Measurements from ENCODE around the gene CSRP1. TPM values are rescaled to one million over a fixed set of nuclear protein-coding genes. Genes with fewer than 3 reads are reported as not detected.

CSRP1 gene
- total and polyA plus RNA-seq, 9 of the 15 experiments (the other 6 are each of a cell fraction or from before 2014, with no cell fraction given), result 6.8 to 39.4 (median 23.7) TPM

DNA sequence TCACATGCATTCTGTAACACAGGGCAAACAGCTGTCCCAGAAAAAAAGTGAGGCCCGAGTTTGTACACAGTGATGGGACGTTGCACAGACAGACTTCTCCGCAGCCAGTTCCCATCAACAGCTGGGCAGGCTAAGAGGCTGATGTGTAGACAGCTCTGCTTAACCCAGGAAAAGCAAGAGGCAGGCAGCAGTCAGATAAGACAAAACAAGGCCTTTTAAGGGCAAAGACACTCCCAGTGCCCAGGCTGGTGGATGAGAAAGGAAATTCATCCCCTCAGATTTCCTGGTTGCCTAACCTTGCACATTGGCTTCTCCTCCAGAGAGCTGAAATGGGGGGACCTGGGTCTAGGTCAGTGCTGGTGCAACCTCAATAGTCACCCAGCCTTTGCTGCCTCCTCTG, 20.7 kb downstream of the CSRP1 start (continued):
- TF ChIP-seq, protein P1, sequence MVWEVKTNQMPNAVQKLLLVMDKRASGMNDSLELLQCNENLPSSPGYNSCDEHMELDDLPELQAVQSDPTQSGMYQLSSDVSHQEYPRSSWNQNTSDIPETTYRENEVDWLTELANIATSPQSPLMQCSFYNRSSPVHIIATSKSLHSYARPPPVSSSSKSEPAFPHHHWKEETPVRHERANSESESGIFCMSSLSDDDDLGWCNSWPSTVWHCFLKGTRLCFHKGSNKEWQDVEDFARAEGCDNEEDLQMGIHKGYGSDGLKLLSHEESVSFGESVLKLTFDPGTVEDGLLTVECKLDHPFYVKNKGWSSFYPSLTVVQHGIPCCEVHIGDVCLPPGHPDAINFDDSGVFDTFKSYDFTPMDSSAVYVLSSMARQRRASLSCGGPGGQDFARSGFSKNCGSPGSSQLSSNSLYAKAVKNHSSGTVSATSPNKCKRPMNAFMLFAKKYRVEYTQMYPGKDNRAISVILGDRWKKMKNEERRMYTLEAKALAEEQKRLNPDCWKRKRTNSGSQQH (CRISPR knock-in tag; IDR thresholded peaks at IDR 0.05), result no peak
- no peak for TF ChIP-seq KLF6 (CRISPR knock-in tag; IDR thresholded peaks at IDR 0.05; ENCODE audit: borderline replicate concordance)
- peak; percentile 85 for TF ChIP-seq SMAD4 (CRISPR knock-in tag; conservative IDR thresholded peaks at IDR 0.05)
- TF ChIP-seq RCOR1 (IDR thresholded peaks at IDR 0.05; ENCODE audit: borderline replicate concordance in 1 of 2, low read depth in 2 of 2, low read length in 2 of 2), result peak in 1 of 2 experiments; percentile 39; a peak in 1 of 4 replicates
- TF ChIP-seq GABPA (tag; conservative IDR thresholded peaks at IDR 0.05; ENCODE audit: low read depth), result 0 out of 2 replicates have a peak, but pooled peaks have one; percentile 28
- TF ChIP-seq ZNF444 (CRISPR knock-in tag; IDR thresholded peaks at IDR 0.05), result no peak
- TF ChIP-seq XRCC3 (IDR thresholded peaks at IDR 0.05), result no peak
- TF ChIP-seq DDX20 (tag; IDR thresholded peaks at IDR 0.05; ENCODE audit: low read depth), result no peak
- TF ChIP-seq ELF4 (CRISPR knock-in tag; IDR thresholded peaks at IDR 0.05), result no peak
- TF ChIP-seq NFRKB (IDR thresholded peaks at IDR 0.05; ENCODE audit: low read depth), result no peak
- TF ChIP-seq SREBF2 (CRISPR knock-in tag; IDR thresholded peaks at IDR 0.05), result no peak
- TF ChIP-seq, protein P2, sequence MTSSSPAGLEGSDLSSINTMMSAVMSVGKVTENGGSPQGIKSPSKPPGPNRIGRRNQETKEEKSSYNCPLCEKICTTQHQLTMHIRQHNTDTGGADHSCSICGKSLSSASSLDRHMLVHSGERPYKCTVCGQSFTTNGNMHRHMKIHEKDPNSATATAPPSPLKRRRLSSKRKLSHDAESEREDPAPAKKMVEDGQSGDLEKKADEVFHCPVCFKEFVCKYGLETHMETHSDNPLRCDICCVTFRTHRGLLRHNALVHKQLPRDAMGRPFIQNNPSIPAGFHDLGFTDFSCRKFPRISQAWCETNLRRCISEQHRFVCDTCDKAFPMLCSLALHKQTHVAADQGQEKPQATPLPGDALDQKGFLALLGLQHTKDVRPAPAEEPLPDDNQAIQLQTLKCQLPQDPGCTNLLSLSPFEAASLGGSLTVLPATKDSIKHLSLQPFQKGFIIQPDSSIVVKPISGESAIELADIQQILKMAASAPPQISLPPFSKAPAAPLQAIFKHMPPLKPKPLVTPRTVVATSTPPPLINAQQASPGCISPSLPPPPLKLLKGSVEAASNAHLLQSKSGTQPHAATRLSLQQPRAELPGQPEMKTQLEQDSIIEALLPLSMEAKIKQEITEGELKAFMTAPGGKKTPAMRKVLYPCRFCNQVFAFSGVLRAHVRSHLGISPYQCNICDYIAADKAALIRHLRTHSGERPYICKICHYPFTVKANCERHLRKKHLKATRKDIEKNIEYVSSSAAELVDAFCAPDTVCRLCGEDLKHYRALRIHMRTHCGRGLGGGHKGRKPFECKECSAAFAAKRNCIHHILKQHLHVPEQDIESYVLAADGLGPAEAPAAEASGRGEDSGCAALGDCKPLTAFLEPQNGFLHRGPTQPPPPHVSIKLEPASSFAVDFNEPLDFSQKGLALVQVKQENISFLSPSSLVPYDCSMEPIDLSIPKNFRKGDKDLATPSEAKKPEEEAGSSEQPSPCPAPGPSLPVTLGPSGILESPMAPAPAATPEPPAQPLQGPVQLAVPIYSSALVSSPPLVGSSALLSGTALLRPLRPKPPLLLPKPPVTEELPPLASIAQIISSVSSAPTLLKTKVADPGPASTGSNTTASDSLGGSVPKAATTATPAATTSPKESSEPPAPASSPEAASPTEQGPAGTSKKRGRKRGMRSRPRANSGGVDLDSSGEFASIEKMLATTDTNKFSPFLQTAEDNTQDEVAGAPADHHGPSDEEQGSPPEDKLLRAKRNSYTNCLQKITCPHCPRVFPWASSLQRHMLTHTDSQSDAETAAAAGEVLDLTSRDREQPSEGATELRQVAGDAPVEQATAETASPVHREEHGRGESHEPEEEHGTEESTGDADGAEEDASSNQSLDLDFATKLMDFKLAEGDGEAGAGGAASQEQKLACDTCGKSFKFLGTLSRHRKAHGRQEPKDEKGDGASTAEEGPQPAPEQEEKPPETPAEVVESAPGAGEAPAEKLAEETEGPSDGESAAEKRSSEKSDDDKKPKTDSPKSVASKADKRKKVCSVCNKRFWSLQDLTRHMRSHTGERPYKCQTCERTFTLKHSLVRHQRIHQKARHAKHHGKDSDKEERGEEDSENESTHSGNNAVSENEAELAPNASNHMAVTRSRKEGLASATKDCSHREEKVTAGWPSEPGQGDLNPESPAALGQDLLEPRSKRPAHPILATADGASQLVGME (CRISPR knock-in tag; IDR thresholded peaks at IDR 0.05), result peak; percentile 52; the same call in 1 of the 2 replicates
- TF ChIP-seq, protein P3, sequence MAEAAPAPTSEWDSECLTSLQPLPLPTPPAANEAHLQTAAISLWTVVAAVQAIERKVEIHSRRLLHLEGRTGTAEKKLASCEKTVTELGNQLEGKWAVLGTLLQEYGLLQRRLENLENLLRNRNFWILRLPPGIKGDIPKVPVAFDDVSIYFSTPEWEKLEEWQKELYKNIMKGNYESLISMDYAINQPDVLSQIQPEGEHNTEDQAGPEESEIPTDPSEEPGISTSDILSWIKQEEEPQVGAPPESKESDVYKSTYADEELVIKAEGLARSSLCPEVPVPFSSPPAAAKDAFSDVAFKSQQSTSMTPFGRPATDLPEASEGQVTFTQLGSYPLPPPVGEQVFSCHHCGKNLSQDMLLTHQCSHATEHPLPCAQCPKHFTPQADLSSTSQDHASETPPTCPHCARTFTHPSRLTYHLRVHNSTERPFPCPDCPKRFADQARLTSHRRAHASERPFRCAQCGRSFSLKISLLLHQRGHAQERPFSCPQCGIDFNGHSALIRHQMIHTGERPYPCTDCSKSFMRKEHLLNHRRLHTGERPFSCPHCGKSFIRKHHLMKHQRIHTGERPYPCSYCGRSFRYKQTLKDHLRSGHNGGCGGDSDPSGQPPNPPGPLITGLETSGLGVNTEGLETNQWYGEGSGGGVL (CRISPR knock-in tag; IDR thresholded peaks at IDR 0.05), result no peak
- no peak for TF ChIP-seq ASH1L (IDR thresholded peaks at IDR 0.05; ENCODE audit: borderline replicate concordance, low read depth, partially characterized antibody)
- TF ChIP-seq ZNF589 (CRISPR knock-in tag; IDR thresholded peaks at IDR 0.05; ENCODE audit: low read depth), result peak; percentile 40; the same call in 1 of the 2 replicates
- TF ChIP-seq, protein P4, sequence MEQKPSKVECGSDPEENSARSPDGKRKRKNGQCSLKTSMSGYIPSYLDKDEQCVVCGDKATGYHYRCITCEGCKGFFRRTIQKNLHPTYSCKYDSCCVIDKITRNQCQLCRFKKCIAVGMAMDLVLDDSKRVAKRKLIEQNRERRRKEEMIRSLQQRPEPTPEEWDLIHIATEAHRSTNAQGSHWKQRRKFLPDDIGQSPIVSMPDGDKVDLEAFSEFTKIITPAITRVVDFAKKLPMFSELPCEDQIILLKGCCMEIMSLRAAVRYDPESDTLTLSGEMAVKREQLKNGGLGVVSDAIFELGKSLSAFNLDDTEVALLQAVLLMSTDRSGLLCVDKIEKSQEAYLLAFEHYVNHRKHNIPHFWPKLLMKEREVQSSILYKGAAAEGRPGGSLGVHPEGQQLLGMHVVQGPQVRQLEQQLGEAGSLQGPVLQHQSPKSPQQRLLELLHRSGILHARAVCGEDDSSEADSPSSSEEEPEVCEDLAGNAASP (IDR thresholded peaks at IDR 0.05), result no peak
- TF ChIP-seq SOX6 (IDR thresholded peaks at IDR 0.05), result 0 out of 2 replicates have a peak, but pooled peaks have one; percentile 33
